HG03103 (cell line): ENCODE results near the gene CLASP2.
"Not testable (repeated sequence)": the region's sequence is repeated elsewhere in the genome, so short reads cannot be mapped to it uniquely, and the experiment has no call there.

Experiments used
- ATAC-seq: cut with Tn5 transposase; IDR thresholded peaks from one replicate; pipeline ENCODE4 v1.9.1; 2021; ENCODE audit warnings: low read depth; ENCODE audit not compliant: unreplicated experiment

CLASP2 gene

DNA sequence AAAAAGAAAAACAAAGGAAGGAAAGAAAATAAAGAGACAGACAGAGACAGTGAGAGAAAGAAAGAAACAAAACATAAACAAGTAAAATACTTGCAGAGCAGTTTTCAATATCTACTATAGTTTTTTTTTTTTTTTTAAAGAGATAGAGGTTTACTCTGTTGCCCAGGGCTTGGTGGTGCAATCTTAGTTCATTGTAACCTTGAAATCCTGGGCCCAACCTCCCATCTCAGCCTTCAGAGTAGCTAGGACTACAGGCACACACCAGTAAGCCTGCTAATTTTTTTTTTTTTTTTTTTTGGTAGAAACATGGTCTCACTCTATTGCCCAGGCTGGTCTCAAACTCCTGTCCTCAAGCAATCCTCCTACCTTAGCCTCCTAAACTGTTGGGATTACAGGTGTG, 23.1 kb downstream of the CLASP2 start:
- ATAC-seq: no peak

GRCh38 chr3:33690341-33690740, 27.7 kb downstream of the CLASP2 start:
- no peak for ATAC-seq

- no peak for ATAC-seq
Measured at GRCh38 chr3:33687406-33688010, 30.5 kb downstream of the CLASP2 start.

DNA sequence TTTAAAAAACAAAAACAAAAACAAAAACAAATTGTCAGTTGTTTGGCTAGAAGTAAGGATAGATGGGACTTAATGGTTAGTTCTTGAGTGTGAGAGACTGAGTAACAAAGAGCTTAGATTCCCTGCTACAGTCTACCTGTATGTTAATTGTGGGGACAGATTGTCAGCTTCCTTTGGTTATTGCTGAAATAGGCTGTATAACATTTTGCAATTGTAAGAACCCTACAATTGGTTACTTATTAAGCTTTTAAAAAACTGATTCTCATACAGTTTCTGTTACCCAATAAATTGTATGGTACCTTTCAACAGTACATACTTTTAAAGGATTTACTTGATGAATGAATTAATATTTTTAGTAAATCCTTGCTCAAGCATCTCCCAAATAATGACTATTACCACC, 35.3 kb downstream of the CLASP2 start:
- ATAC-seq: no peak

DNA sequence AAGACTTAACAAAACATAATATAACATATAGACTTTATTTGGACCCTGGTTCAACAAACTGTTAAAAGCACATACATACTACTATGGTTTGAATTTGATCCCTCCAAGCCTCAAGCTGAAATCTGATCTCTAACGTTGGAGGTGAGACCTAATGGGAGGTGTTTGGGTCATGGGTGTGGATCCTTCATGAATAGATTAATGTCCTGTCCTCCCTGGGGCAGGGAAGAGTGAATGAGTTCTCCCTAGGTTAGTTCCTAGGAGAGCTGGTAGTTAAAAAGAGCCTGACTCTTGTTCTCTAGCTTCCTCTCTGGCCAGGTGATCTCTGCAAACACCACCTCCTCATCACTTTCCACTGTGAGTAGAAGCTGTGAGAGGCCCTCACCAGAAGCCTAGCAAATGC, 36.4 kb downstream of the CLASP2 start:
- no peak for ATAC-seq

DNA sequence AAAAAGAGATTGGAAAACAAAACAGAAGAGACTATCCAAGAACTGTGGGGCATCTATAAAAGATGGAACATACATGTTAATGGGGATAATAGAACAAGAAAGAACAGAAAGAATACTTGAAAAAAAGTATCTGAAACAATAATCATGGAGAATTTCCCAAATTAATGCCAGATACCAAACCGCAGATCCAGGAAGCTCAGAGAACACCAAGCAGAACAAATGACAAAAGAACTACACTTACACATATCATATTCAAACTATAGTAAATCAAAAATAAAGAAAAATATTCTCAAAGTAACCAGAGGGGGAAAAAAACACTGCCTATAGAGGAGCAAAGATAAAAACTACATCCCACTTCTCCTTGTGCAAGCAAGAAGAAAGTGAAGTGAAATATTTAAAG, 40.0 kb downstream of the CLASP2 start:
- ATAC-seq: no peak

- ATAC-seq: not testable (repeated sequence)
Measured at GRCh38 chr3:33673436-33673835, 44.6 kb downstream of the CLASP2 start.

- ATAC-seq: no peak
Measured at GRCh38 chr3:33668618-33669017, 49.4 kb downstream of the CLASP2 start.

DNA sequence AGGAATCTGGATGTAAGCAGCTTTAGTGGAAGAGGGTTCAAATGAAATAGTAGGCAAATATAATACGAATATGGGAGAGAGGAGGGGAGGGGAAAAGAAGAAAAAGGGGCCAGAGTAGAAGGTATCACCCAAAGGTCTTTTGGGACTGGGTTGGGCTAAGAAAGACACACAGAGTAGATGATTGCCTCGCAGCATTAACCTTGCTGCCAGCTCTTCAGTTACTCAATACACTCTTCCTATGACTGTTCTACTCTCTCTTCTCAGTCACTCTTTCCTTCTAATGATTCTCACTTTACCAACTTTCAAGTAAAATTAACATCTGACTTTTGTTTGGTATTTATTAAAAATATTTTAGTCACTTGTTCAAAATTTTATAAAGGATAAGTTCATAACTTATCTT, 52.8 kb downstream of the CLASP2 start:
- ATAC-seq: no peak

DNA sequence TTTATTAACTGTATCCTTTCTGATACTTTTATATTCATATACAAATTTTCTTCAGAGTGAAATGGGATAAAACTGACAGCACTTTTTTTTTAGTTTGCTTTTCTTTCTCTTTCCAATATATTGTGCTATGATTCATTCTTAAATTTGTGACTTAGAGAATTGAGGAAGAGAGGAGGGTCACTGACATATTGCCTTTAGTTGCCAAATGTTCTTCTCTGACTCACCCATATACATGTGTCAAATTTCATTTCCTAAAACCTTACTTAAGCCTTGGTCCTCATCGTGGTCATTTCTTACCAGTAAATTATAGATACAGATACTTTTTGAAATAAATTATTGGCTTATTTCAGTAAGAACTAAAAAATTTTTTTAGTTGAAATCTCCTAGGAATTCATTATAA, 53.9 kb downstream of the CLASP2 start:
- ATAC-seq: no peak

GRCh38 chr3:33663042-33663441, 55.0 kb downstream of the CLASP2 start:
- ATAC-seq: no peak

DNA sequence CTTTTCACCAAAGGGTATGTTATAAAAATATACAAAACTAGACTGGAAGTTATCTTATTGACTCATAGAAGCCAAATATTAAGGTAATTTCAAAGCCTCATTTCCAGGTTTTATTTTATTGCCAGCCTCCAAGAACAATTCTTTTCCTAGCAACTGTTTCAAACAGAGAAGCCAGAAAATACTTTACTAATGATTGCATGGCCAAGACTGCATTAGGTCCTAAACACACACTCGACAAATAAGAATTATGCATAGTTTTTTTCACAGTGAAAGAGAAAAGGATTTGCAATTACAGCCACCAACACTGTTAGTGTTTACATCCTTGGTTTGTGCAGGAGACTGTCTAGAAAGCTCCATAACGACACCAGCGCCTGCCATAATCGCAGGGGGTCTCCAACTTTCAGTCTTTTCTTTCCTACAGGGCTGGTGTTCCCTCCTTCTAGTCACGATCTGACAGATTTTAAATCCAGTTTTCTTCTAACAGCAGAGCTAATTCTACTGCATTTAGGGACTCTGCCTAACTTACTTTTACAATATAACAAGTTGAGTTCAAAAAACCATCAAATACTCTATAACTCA, 58.1 kb downstream of the CLASP2 start:
- no peak for ATAC-seq

DNA sequence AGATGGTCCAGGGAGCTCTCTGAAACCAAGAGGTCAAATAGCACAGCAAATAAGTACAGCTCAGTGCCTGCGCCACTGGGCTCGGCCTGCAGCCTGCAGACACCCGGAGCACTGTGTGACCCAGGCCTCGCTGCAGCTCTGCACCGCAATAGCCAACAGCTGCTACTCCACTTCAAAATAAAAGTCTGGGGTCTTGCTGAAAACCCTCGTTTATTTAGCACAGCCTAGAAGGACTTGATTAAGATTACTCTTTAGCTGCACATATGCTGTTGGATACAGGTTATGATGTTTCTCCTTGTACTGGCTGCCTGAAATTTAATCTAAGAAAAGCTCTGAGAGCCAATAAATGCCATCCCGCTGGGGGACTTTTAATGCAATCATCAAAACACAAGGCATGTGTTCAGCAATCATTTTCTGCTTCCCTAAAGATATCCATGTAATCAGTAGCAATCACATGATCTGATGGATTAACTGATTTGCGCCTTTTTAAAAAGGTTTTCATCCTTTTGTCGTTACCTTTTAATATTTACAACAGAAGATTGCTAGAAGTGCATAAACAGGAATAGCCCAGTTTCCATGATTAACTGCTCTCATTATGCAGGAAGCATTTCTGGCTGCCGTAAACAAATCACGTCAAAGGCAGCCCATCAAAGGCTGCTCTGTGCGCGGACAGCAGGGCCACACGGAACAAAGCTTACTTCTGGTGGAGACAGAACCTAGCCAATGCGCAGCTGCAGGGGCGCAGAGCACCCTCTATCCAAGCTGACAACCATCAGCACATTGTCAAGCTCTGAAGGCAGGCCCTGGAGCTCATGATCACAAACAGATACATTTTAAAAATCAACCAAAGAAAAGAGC, 58.8 kb downstream of the CLASP2 start:
- peak; percentile 77 for ATAC-seq

GRCh38 chr3:33658621-33658990, 59.4 kb downstream of the CLASP2 start:
- ATAC-seq: peak; percentile 6

- no peak for ATAC-seq
Measured at GRCh38 chr3:33658039-33658438, 60.0 kb downstream of the CLASP2 start.

- no peak for ATAC-seq
Measured at GRCh38 chr3:33652736-33653135, 65.3 kb downstream of the CLASP2 start.

DNA sequence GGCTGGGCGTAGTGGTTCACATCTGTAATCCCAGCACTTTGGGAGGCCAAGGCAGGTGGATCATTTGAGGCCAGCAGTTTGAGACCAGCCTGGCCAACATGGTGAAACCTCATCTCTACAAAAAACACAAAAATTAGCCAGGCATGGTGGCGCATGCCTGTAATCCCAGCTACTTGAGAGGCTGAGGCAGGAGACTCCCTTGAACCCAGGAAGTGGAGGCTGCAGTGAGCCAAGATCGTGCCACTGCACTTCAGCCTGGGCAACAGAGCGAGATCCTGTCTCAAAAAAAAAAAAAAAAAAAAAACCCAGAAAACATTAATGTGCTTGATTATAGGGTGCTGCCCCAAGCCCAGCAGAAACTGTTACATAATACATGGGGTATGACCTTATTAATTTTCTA, 67.0 kb downstream of the CLASP2 start:
- not testable (repeated sequence) for ATAC-seq

- no peak for ATAC-seq
Measured at GRCh38 chr3:33650495-33650894, 67.6 kb downstream of the CLASP2 start.

GRCh38 chr3:33648793-33649192, 69.3 kb downstream of the CLASP2 start:
- no peak for ATAC-seq

GRCh38 chr3:33646406-33646805, 71.6 kb downstream of the CLASP2 start:
- no peak for ATAC-seq

- ATAC-seq: no peak
Measured at GRCh38 chr3:33645060-33645647, 72.9 kb downstream of the CLASP2 start.

- ATAC-seq: no peak
Measured at GRCh38 chr3:33644582-33644981, 73.5 kb downstream of the CLASP2 start.
